ENCODE measurements around the gene CEACAM16.

DNA sequence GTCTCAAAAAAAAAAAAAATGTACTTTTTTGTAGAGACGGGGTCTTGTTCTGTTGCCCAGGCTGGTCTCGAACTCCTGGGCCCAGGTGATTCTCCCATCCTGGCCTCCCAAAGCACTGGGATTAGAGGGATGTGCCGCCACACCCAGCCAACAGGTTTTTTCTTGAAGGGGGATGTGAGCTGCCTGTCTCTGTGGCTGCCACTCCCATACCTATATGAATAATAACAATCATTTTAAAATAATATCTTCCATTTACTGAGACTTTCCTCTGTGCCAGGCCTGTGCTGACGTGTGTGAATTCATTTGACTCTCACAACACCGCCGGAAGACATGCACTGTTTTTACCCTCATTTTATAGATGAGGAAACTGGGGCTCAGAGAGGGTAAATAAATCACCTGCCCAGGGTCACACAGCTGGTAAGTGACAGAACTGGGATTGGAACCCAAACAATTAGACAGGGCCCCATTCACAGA is 42.3 kb downstream of the CEACAM16 start:
- TF ChIP-seq, protein P1, sequence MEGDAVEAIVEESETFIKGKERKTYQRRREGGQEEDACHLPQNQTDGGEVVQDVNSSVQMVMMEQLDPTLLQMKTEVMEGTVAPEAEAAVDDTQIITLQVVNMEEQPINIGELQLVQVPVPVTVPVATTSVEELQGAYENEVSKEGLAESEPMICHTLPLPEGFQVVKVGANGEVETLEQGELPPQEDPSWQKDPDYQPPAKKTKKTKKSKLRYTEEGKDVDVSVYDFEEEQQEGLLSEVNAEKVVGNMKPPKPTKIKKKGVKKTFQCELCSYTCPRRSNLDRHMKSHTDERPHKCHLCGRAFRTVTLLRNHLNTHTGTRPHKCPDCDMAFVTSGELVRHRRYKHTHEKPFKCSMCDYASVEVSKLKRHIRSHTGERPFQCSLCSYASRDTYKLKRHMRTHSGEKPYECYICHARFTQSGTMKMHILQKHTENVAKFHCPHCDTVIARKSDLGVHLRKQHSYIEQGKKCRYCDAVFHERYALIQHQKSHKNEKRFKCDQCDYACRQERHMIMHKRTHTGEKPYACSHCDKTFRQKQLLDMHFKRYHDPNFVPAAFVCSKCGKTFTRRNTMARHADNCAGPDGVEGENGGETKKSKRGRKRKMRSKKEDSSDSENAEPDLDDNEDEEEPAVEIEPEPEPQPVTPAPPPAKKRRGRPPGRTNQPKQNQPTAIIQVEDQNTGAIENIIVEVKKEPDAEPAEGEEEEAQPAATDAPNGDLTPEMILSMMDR (IDR thresholded peaks at IDR 0.05; ENCODE audit: poor library complexity, severe bottlenecking) = no peak
- TF ChIP-seq POLR2AphosphoS5 (IDR thresholded peaks at IDR 0.05) (no peak), SMC3 (conservative IDR thresholded peaks at IDR 0.05; ENCODE audit: poor library complexity) (no peak), EP300 (conservative IDR thresholded peaks at IDR 0.05; ENCODE audit: poor library complexity, severe bottlenecking) (no peak)
